HUDEP-2 (cell line): ENCODE data around the gene ITGB1.
A peak's percentile ranks its signal among the peaks of the same experiment; 100 is the strongest.

Experiments
- DNase-seq, 76 experiments: peaks; one replicate each; lab custom pipeline; 2025; ENCODE audit not compliant: unreplicated experiment in 76 of 76; lab: John Stamatoyannopoulos, UW

ITGB1 gene

GRCh38 chr10:32956365-32957197 lies 1.4 kb downstream of the ITGB1 start:
- peak in 1 of 76 experiments; percentile 8 for DNase-seq

GRCh38 chr10:32955790-32956189 lies 2.2 kb downstream of the ITGB1 start:
- no peak for DNase-seq

GRCh38 chr10:32955299-32955772 lies 2.7 kb downstream of the ITGB1 start:
- DNase-seq = peak in 2 of 76 experiments; percentile 19 to 20

- DNase-seq = no peak
These were observed 3.3 kb downstream of the ITGB1 start for GRCh38 chr10:32954545-32955298.

GRCh38 chr10:32954080-32954479 lies 4.0 kb downstream of the ITGB1 start:
- peak in 1 of 76 experiments; percentile 19 for DNase-seq

- no peak for DNase-seq
These were observed 4.6 kb downstream of the ITGB1 start for GRCh38 chr10:32953277-32953927.

GRCh38 chr10:32952541-32953276 lies 5.3 kb downstream of the ITGB1 start:
- no peak for DNase-seq

- DNase-seq = no peak
These were observed 5.9 kb downstream of the ITGB1 start for GRCh38 chr10:32952094-32952493.

- DNase-seq = no peak
These were observed 6.9 kb downstream of the ITGB1 start for GRCh38 chr10:32951111-32951510.

GRCh38 chr10:32950591-32951108 lies 7.4 kb downstream of the ITGB1 start:
- no peak for DNase-seq

- no peak for DNase-seq
These were observed 8.8 kb downstream of the ITGB1 start for GRCh38 chr10:32949221-32949678.

GRCh38 chr10:32948451-32948850 lies 9.6 kb downstream of the ITGB1 start:
- peak in 26 of 76 experiments; percentile 9 to 71 (median 38) for DNase-seq

GRCh38 chr10:32947586-32947985 lies 10.4 kb downstream of the ITGB1 start:
- DNase-seq = no peak

GRCh38 chr10:32946108-32946507 lies 11.9 kb downstream of the ITGB1 start:
- no peak for DNase-seq

- DNase-seq = peak in 7 of 76 experiments; percentile 8 to 33 (median 21)
These were observed 14.0 kb downstream of the ITGB1 start for GRCh38 chr10:32943854-32944661.

GRCh38 chr10:32943395-32943794 lies 14.6 kb downstream of the ITGB1 start:
- DNase-seq = no peak

GRCh38 chr10:32942081-32942480 lies 15.9 kb downstream of the ITGB1 start:
- DNase-seq = no peak

- DNase-seq = no peak
These were observed 16.7 kb downstream of the ITGB1 start for GRCh38 chr10:32941357-32941756.
